Measurements from ENCODE around the gene MRPL27. TPM values are rescaled to one million over a fixed set of nuclear protein-coding genes. Genes with fewer than 3 reads are reported as not detected.

MRPL27 gene
- total and polyA plus RNA-seq, 2 of the 4 experiments (the other 2 are of a cell fraction) = 176 to 202 TPM

DNA sequence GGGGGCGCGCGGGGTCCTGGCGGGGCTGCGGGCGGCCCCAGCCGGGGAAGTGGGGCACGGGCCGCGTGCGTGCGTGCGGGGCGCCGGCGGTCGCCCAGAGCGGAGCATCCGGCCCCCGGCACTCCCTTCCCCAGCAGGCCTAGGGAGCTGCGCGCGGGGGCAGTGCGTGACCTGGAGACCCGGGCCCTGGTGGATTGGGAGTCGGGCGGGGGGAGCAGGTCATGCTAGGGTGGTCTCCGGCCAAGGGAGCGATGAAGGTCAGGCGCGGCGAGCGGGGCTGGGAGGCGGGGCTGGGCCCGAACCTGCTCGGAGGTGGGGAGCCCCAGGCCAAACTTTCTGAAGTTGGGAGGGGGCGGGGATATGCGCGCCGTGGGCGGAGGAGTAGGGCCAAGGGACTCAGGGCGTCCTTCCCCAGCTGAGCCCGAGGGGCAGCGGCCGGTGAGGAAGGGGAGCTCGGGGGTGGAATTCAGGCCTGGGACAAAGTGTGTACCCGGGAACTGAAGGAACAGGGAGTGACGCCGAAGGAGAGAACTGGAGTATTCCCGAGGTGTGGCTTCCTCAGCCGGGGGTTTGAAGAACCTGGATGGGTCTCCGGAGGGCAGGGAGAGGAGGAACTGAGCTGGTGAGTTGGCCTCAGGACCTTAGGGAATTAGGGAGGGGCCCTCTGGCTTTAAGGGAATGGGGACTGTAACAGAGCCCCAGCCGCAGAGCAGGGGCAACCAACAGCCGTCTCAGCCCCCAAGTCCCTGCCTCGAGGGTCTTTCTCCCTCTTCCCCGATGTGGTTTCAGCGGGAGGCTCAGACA lies 26.5 kb downstream of the MRPL27 start:
- H3K9me1 ChIP-seq (ENCODE audit: insufficient read depth, low read length) = peaks cover 28% of the 10 kb centered on the region
- peak overlapping the region; percentile 42; the same call in 1 of the 2 replicates for H3K18ac ChIP-seq (ENCODE audit: low read depth, low read length)
- peak overlapping the region; percentile 96 for H2AFZ ChIP-seq (replicated peaks; ENCODE audit: low read length, poor library complexity)
- peaks cover 19% of the 10 kb centered on the region for H3K4me1 ChIP-seq (ENCODE audit: control insufficient read depth, insufficient read depth, low read length)
- DNase-seq = no peak
- H2BK20ac ChIP-seq (ENCODE audit: low read depth, low read length) = no peak overlapping the region
- peaks cover 34% of the 10 kb centered on the region for H4K20me1 ChIP-seq (ENCODE audit: insufficient read depth, low read length)
- H4K8ac ChIP-seq (ENCODE audit: low read depth in 2 of 2, low read length in 2 of 2) = peak overlapping the region; percentile 66 to 81; a peak in 3 of 4 replicates
- H3K27ac ChIP-seq (ENCODE audit: insufficient read depth, low read length) = peak overlapping the region; percentile 81
- POLR2A ChIA-PET (ENCODE audit: unreplicated experiment) = interaction anchor here (0.5 kb wide), 1 partner anchor 14 kb away, joined by 7 read pairs; no protein-coding TSS in a partner anchor
- H2AK5ac ChIP-seq (ENCODE audit: low read depth, low read length) = peak overlapping the region; percentile 60
- H3K14ac ChIP-seq (replicated peaks; ENCODE audit: low read depth, low read length) = peak overlapping the region; percentile 88
- no TSS peak for BruUV-seq (replicated peaks)
- TF ChIP-seq POLR2A (IDR thresholded peaks at IDR 0.05; ENCODE audit: low read depth, low read length) (peak; percentile 9; the same call in 1 of the 2 replicates), MAFK (IDR thresholded peaks at IDR 0.05; ENCODE audit: low read depth, low read length) (no peak), CEBPB (IDR thresholded peaks at IDR 0.05; ENCODE audit: low read depth, low read length) (no peak)
- peak overlapping the region; percentile 87 for H3K4me2 ChIP-seq (ENCODE audit: low read depth, low read length)
- in situ Hi-C loops (cut with MboI; ENCODE audit: low sequenced_read_pairs) (no loop called here), intact Hi-C loops (cut with micrococcal nuclease) (no loop called here), dilution Hi-C loops (cut with HindIII; ENCODE audit: low sequenced_read_pairs, unreplicated experiment) (no loop called here)
- H4K5ac ChIP-seq (ENCODE audit: low read depth, low read length) = peak overlapping the region; percentile 28; the same call in 1 of the 2 replicates
- CTCF ChIA-PET = interaction anchor here (0.5 to 1.0 kb wide), 2 partner anchors 14 to 753 kb away, joined by 3 to 6 read pairs; no protein-coding TSS in a partner anchor
- H3K9me3 ChIP-seq (ENCODE audit: control insufficient read depth, insufficient read depth, low read length) = no peaks in the 10 kb centered on the region
- H3K27me3 ChIP-seq (ENCODE audit: control insufficient read depth, insufficient read depth, low read length) = 0 out of 2 replicates have a peak, but pooled peaks cover 2% of the 10 kb centered on the region
- H3K23ac ChIP-seq (ENCODE audit: low read depth, low read length) = peak overlapping the region; percentile 62; the same call in 1 of the 2 replicates
- no peak overlapping the region; the same call in 1 of the 2 replicates for H2BK120ac ChIP-seq (ENCODE audit: low read depth, low read length)
- H2BK15ac ChIP-seq (ENCODE audit: low read depth, low read length) = no peak overlapping the region; the same call in 2 of the 3 replicates
- peak overlapping the region; percentile 83 for H2AK9ac ChIP-seq (replicated peaks; ENCODE audit: low read depth, low read length, poor library complexity)
- H3K56ac ChIP-seq (ENCODE audit: extremely low read depth, insufficient read depth, low read length) = 0 out of 2 replicates have a peak overlapping the region, but pooled peaks have one; percentile 39
- H3K36me3 ChIP-seq (ENCODE audit: control insufficient read depth, insufficient read depth, low read length) = no peaks in the 10 kb centered on the region
- peaks cover 38 to 55% of the 10 kb centered on the region in 2 experiments for H3K79me1 ChIP-seq (ENCODE audit: low read depth in 1 of 2, low read length in 2 of 2)
- ATAC-seq (ENCODE audit: low read depth) = peak; percentile 59
- peak overlapping the region; percentile 89 for H3K9ac ChIP-seq (ENCODE audit: low read depth, low read length)
- WGBS, 2 experiments (ENCODE audit: extremely low coverage in 2 of 2, insufficient read length in 1 of 2) = 1% methylated on average over 24 of the region's 57 CpGs; no CpG with 5 or more reads in 1 of the 2 experiments
- H3K4ac ChIP-seq (ENCODE audit: low read depth, low read length) = peak overlapping the region; percentile 88
- H2BK5ac ChIP-seq (ENCODE audit: low read depth, low read length, poor library complexity, severe bottlenecking) = peak overlapping the region; percentile 82
- H3K4me3 ChIP-seq (ENCODE audit: insufficient read depth, low read depth, low read length) = peak overlapping the region; percentile 95
- H4K91ac ChIP-seq (ENCODE audit: insufficient read depth, low read depth, low read length) = peak overlapping the region; percentile 82
